ENCODE measurements around the gene DTNBP1. TPM values are rescaled to one million over a fixed set of nuclear protein-coding genes. Genes with fewer than 3 reads are reported as not detected.

Gene DTNBP1
- polyA plus RNA-seq, 5 donors, result 16.2 to 19.3 (median 16.7) TPM

DNA sequence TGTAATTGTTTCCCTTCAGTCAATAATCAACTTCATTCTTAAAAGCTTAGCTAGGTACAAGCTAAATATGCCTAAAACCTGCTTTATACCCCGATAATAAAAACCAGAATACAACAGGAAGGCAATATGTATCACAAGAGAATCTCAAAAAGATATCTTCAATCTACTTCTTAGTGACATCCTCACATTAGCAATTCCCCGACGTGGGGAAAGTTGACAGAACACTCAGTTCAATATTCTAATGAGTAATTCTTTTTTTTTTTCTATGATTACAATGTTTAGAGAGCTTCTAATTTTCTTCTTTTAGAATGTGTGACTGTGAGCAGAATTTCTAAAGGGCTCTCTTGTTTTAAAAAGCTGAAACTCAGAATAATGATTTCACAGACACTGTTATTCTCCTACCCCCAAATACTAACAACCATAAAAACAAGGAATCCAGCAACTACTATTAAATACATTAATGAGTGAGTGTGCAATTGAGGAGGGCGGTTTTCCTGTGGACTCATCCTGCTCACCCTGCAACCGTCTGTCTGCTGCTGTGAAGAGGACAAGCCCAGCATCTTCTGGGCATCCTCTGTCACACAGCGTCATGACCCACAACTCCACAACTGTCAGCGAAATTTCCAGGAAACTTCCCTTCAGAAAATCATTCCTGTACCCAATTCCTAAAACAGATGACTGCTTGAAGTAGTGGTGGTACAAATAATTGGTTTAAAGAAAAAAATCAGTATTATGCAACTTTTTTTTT lies 68.1 kb downstream of the DTNBP1 start:
- no peak for DNase-seq

DNA sequence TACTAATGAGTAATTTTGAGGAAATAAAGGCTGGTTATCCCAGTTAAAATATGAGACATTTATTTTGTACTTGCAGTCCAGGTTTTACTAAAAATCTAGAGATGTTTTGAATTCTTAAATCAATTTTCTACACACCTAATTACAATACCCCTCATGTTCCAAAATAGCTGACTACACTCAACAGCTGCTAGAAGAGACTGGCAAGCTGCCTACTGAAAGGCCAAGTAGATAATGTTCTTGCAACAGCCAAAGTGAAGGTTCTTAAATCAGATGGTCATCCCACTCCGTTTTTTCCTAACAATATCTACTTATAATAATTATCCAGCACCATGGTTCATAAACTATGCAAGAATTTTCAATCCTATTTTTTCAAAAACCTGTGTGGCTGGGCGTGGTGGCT lies 69.0 kb downstream of the DTNBP1 start:
- peak; percentile 25 to 32 for DNase-seq

DNA sequence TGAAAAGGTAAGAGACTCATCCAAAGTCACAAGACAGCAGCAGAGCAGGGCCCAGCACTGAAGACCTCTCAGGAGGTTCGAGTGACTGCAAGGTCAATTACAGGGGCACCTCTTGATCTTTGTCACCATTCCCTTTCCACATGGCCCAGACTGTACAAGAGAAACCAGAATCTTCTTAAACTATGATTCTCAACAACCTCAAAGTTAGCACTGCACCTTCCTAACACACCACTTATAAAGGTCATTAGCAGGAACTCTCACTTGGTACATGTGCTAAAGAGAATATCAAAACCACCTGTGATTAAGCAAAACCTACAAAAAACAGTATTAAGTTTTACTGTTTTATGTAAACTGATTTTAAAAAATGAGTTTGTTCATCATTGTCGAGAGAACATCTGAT lies 70.2 kb downstream of the DTNBP1 start:
- no peak for DNase-seq

DNA sequence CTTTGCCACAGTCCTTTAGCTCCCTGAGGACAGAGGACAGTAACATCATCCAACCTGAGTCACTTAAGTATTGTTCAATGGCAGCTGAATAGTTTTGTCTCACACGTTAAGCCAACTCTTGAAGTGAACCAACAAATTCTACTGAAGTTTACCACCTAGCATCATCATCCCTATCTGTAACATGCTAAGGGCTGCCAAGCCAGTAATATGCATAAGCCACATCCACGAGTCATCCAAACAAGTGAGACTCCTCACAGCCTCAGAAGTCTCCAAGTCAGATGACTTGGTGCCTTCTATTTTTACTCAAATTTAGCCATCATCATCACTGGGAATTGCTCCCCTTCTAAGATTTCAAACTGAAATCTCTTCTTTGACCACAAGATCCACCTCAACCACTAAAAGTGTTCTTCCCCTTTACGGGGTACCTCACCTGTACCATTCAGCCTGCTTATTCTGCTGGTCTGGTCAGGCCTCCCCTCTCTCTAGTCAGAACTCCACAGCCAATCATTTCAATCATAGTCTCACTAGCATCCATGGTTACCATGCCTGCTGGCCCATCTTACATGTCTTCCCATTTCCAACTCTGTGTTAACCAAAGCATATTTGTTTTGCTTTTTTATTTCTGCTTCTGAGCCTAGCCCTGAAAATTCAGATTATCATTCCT lies 73.7 kb downstream of the DTNBP1 start:
- DNase-seq, result no peak

DNA sequence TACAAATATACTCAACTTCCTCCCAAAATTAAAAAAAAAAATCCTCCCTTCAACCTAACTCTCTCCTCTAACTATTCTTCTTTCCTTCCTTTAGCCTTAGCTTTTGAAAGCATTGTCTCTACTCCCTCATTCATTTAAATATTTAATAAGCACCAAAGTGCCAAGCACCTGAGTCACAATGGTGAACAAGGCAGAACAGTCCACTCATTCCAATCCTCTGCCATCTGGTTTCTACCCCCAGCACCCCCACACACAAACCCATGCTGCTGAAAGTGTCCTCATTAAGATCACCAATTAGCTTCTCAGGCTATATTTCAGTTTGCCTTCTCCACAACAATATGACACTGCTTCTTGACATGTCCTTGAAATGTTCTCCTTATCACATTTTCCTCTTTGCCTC lies 76.3 kb downstream of the DTNBP1 start:
- DNase-seq, result no peak

DNA sequence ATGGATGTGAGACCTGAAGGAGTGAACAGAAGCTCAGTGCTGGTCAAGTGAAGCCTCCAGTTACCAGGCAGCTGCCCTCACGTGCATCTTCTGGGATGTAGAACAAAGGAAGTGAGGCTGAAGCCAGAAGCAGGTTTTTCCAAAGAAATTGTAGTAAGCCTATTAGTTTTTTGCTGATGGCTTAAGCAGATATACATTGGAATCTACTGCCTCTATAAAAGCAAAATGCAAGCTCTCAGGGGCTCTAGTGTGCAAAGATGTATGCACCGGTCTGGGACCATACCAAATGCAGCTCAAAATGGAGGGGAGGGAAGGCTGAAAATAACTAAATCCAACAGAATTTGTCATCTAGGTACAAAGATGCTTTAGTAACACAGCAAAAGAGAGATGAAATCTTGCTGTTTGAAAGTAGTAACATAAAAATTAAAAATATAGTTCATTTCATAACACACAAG lies 77.0 kb downstream of the DTNBP1 start:
- no peak for DNase-seq

DNA sequence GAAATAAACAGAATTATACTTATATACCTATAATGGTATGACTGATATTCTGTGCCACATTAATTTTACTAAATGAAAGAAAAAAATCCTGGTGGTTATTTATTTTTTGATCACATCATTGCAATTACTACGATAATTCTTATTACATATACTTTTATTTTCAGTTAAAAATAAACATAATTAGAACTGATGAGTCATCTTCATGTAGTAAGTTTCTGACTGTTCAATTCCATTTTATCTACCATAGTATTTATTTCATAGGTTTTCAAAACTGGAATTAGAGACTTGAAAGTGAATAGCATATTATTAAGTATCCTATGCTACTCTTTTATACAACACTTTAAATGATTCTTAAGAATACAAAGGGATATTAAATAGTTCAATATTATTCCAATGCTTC lies 80.3 kb downstream of the DTNBP1 start:
- no peak for DNase-seq

DNA sequence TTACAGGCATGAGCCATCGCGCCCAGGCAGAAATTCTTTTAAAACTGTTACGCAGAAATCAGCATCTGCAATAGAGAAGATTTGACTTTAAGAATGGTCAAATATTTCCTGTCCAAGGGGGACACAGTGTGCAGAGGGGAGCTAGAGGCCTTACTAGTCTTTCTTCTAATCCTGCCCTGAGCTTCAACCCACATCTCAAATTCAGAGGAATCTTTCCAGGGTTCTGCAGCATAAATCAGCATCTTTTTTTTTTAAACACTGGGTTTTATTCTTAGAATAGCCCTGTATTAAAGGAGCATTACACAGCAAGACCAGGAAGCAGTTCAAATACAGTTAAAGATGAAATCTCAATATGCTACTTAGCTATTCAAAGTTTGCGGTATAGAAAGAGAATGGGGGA lies 81.1 kb downstream of the DTNBP1 start:
- no peak for DNase-seq

DNA sequence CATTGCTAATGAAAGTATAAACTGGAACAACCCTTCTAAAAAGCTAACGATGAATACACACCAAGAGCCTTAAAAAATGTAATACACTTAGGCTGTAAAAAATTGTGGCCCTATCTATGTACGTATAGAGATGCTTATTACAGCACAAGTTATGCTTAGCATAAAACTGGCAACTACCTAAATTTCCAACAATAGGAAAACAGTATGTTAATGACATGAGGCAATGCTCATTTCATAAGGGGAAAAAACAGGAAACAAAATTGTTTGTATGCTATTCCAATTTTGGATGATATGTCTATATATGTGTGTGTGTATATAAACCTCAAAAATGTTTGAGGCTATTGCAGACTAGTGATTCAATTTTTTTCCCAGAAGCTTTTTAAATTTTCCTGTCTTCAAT lies 82.5 kb downstream of the DTNBP1 start:
- DNase-seq, result no peak

DNA sequence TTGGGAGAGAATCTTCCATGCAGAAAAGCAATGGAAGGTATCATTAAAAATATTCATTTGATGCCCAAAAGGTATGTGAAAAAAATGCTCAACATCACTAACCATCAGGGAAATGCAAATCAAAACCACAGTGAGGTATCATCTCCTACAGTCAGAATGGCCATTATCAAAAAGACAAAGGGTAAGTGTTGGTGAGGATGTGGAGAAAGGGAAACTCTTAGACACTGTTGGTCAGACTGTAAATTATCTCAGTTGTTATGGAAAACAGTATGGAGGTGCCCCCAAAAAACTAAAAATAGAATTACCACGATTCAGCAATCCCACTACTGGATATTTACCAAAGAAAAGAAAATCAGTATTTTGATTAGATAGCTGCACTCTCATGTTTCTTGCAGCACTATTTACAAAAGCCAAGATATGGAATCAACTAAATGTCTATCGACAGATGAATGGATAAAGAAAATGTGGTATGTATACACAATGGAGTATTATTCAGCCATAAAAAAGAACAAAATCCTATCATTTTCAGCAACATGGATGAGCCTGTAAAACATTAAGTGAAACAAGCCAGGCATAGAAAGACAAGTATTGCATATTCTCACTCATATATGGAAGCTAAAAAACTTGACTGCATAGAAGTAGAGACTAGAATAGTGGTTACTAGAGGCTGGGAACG lies 84.0 kb downstream of the DTNBP1 start:
- DNase-seq, result no peak

DNA sequence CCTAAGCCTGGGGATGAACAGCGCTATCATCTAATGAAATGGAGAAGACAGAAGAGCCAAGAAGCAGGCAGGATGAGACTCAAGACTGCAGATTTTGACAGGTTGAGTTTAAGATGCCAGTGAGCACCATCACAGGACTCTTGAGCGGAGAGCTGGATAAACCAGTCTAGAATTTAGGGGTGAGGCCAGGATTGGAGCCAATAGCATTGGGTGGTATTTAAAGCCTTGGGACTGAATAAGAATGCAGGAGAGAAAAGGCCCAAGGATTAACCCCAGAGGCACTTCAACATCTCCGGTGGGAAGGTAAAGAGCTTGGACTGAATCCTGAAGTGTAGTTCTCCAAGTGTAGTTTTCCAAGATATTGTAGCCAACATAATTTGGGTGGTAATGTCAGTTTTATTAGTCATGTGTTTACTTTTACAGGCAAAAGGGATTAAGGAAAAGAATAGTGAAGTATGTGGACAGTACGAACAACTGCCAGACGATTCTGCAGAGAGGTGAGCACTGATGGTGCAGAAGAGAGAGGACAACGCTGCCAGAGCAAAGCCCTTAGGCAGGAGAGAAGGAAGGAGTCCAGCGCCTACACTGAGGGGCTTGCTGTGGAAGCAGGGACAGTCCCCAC lies 85.2 kb downstream of the DTNBP1 start:
- DNase-seq, result no peak

DNA sequence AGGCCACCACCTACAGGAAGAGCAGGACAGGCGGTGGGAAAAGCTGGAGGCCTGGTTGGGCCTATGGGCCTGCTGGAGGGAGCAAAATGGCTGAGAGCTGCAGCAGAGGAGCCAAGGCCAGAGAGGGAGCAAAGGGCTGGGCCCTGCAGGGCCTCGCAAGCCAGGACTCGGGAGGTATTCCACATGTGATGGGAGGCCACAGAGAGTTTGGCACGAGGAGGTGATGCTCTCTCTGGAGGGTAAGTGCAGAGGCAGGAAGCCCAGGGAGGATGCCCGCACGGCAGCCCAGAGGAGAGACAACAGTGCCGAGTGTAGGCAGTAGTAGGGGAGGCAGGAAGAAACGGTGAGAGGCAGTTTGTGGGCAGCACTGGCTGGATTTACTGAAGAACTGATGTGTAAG lies 85.7 kb downstream of the DTNBP1 start:
- DNase-seq, result no peak

DNA sequence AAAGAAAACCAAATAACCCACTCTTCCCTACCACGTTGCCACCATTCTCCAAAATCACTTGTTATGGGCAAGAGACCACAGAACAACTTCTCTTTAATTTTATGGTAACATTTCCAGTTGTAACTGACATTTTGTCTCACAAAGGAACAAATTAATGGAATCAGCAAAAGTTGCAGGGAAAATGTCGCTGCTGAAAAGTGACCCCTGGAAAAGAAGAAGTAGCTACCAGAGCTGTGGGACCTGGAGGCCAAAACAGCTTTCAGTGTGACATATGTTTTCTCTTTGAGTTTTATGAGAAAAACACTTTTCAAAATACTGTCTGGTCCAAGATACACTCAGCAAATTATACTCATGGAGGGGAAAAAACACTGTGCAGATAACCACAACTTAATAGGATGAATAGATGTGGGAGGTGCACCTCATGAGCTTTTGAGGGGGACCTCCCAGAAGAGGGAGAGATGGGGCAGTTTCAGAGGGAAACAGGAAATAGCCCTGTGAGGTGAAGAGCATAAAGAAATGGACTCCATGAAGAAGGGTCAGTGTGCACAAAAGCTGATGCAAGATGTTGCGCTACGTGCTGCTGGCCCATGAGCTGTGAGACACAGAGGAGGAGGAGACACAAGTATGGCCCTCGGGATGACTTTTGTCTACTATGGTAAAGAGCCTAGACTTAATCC lies 87.3 kb downstream of the DTNBP1 start:
- DNase-seq, result no peak

DNA sequence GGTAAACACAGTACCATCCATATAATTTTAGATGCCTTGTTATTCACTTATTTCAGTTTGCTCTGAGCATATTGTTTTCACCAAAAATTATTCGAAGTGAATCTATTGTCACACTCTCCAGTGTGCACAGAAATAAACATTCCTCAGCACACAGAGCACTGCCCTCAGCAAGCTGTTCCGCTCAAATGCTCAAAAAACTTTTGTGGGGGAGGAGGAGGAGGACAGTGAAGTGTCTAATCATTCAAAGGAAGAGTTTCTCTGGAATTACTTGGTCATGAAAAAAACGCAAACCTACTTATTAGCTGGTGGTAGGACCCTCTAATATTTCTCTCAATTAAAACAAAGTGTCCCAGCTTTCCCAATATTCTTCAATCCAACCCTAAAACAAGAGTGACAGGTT lies 88.3 kb downstream of the DTNBP1 start:
- DNase-seq, result no peak

DNA sequence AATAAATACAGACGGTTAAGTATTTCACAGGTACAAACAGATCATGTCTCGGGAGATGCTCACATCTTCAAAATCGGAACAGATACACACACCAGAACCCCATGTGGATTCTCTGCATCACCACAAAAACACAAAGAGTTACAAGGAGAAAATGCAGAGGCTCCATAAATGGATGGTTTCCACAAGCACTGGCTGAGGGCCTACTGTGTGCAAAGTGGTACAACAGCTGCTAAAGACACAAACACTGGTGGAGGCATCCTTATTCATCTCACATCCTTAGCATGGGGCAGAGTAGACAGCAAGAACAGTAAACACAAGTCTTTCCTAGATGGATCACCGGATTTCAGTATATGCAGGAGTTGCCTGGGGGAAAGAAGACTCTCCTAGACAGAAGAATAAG lies 88.8 kb downstream of the DTNBP1 start:
- no peak for DNase-seq

DNA sequence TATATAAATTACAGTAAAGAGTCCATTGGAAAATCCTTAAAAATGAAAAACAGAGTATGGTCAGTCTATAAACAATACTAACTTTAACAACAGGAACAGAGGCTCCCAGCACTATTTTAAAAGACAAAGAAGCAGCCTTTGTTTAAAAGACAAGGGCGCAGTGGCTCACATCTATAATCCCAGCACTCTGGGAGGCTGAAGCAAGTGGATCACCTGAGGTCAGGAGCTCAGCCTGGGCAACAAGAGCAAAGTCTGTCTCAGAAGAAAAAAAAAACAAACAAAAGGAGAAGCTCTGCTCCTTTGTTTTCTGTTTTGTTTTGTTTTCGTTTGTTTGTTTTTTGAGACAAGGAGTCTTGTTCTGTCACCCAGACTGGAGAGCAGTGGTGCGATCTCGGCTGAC lies 89.4 kb downstream of the DTNBP1 start:
- no peak for DNase-seq

DNA sequence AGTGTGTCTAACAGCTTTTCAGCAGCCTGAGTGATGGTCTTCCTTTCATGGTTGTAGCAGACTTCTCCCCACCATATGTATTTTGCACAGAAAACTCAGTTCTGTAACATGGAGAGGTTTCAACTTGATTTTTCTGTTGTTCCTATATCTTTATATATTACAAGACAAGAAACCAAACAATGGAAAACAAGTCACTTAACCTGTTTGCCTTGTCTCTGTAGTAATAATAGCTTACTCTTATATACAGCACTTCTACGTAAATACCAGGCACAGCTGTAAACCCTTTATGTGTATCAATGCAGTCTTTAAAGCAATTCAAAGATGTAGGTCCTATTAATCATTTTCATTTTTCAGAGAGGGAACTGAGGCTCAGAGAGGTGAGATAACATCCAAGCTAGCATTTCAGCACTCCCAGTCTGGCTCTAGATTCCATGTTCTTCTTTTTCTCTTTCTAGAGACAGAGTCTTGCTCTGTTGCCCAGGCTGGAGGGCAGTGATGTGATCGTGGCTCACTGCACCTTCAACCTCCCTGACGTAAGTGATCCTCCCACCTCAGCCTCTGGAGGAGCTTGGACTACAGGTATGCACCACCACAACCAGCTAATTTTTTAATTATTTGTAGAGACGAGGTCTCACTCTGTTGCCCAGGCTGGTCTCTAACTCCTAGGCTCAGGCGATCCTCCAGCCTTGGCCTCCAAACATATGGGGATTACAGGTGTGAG lies 90.4 kb downstream of the DTNBP1 start:
- DNase-seq, result no peak

DNA sequence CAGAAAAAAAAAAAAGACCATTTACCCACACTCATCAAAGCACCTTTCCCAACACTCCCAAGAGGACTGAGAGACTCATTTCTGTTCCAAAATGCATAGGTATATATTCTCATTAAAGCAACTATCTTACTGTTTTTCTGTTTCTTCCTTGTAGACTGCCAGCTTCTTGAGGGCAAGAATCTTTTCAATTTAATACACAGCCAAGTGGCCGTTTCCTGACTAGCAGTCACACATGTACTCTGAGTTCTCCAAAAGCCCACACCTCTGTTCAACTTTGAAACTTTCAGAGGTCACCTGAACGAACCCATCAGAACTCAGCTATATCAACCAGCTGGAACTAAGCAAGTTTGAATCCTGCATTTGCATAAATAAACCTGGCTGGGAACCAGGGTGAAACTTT lies 92.7 kb downstream of the DTNBP1 start:
- no peak for DNase-seq

DNA sequence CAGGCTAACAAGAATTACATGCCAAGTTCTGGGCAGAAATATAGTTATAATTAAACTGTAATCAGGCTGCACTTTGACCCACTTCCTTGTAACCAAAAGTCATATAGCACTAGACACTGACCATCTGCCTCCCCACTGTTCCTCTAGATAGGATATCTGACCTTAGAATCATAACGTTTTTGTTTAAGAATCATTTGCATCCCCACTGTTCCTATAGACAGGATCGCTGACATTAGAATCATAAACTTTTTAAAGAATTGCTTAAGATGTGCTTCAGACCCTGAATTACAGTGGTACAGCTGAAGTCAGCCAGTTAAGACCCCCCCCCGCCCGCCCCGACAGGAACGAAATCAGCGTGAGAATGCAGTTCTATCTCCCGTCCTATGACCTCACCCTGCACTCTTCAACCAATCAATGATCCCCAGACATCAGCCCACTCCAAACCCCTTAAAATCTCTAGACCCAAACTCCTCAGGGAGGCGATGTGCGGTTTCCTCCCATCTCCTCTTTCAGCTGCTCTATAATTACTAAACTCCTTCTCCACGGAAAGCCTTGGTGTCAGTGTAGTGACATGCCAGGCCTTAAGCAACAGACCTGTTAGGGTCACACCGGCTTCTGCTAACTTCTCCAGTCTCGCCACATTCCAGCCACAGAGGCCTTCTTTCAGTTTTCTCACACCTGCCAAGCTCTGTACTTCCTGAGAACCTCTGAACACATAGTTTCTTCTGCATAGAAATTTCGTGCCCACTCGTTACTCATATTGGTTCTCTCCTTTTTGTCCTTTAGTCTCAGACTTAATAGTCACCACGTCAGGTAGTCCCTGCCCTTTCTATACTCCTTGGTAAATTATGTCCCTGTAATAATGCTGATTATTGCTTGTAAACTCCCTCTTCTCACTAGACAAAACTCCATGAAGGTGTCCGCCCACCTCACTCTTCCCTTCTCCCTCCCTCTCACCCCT lies 93.5 kb downstream of the DTNBP1 start:
- DNase-seq, result no peak

DNA sequence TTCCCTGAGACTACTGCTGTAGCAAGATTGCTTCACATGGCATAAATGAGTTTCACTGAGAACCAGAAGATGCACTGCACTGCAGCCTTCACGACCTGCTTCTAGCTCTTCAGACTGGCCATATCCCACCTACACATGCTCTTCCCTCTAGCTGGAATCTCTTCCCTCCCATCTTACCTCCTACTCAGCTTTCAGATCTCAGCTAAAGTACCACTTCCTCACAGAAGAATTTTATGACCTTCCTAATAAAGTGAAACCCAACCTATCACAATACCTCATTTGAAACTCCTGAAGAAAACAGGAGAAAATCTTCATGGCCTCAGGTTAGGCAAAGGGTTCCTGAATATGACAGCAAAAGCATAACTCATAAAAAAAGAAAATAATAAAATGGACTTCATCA lies 99.9 kb downstream of the DTNBP1 start:
- no peak for DNase-seq
